ENCODE measurements around the gene OSBPL8.
"Not testable (repeated sequence)": the region's sequence is repeated elsewhere in the genome, so short reads cannot be mapped to it uniquely, and the experiment has no call there.

OSBPL8 gene

GRCh38 chr12:76360316-76360715, 199.3 kb downstream of the OSBPL8 start:
- DNase-seq (ENCODE audit: low read depth), result no peak

GRCh38 chr12:76356071-76356470, 203.5 kb downstream of the OSBPL8 start:
- no peak for DNase-seq (ENCODE audit: low read depth)

GRCh38 chr12:76348079-76348901, 211.3 kb downstream of the OSBPL8 start, which contains the start of gene BBS10:
TSS of gene BBS10 (minus strand) at chr12:76348415. CDS start at chr12:76348358, 57 bp downstream.
- DNase-seq (ENCODE audit: low read depth), result peak; percentile 87

- peak; percentile 68 for DNase-seq (ENCODE audit: low read depth)
Observed at GRCh38 chr12:76346798-76347420, 212.7 kb downstream of the OSBPL8 start.

GRCh38 chr12:76346236-76346635, 213.3 kb downstream of the OSBPL8 start:
- DNase-seq (ENCODE audit: low read depth), result no peak

GRCh38 chr12:76345569-76345968, 214.0 kb downstream of the OSBPL8 start:
- no peak for DNase-seq (ENCODE audit: low read depth)

GRCh38 chr12:76341436-76342030, 218.0 kb downstream of the OSBPL8 start:
- DNase-seq (ENCODE audit: low read depth), result no peak

- DNase-seq (ENCODE audit: low read depth), result no peak
Observed at GRCh38 chr12:76340680-76341435, 218.7 kb downstream of the OSBPL8 start.

GRCh38 chr12:76337583-76337982, 222.0 kb downstream of the OSBPL8 start:
- no peak for DNase-seq (ENCODE audit: low read depth)

- no peak for DNase-seq (ENCODE audit: low read depth)
Observed at GRCh38 chr12:76332606-76333005, 227.0 kb downstream of the OSBPL8 start.

GRCh38 chr12:76329606-76330005, 230.0 kb downstream of the OSBPL8 start:
- DNase-seq (ENCODE audit: low read depth), result no peak

GRCh38 chr12:76329159-76329558, 230.4 kb downstream of the OSBPL8 start:
- no peak for DNase-seq (ENCODE audit: low read depth)

GRCh38 chr12:76319595-76320319, 239.8 kb downstream of the OSBPL8 start:
- not testable (repeated sequence) for DNase-seq (ENCODE audit: low read depth)

- DNase-seq (ENCODE audit: low read depth), result no peak
Observed at GRCh38 chr12:76318773-76319594, 240.6 kb downstream of the OSBPL8 start.

GRCh38 chr12:76317976-76318375, 241.6 kb downstream of the OSBPL8 start:
- no peak for DNase-seq (ENCODE audit: low read depth)

- no peak for DNase-seq (ENCODE audit: low read depth)
Observed at GRCh38 chr12:76316468-76316867, 243.1 kb downstream of the OSBPL8 start.

- no peak for DNase-seq (ENCODE audit: low read depth)
Observed at GRCh38 chr12:76313299-76313698, 246.3 kb downstream of the OSBPL8 start.

GRCh38 chr12:76312315-76312714, 247.3 kb downstream of the OSBPL8 start:
- DNase-seq (ENCODE audit: low read depth), result no peak

GRCh38 chr12:76311796-76312195, 247.8 kb downstream of the OSBPL8 start:
- no peak for DNase-seq (ENCODE audit: low read depth)

- DNase-seq (ENCODE audit: low read depth), result no peak
Observed at GRCh38 chr12:76310110-76310509, 249.5 kb downstream of the OSBPL8 start.

- DNase-seq (ENCODE audit: low read depth), result no peak
Observed at GRCh38 chr12:76308866-76309265, 250.7 kb downstream of the OSBPL8 start.
